IMR-90 (cell line): ENCODE measurements around the gene NUB1. TPM values are rescaled to one million over a fixed set of nuclear protein-coding genes. Genes with fewer than 3 reads are reported as not detected.

Source experiments
- ATAC-seq: fragments of 200-7000 bp; cut with Tn5 transposase; 2 replicates; pipeline ENCODE4 v1.9.1; 2020; ENCODE audit warnings: low read depth, mild to moderate bottlenecking, moderate library complexity
- BruUV-seq: library from RNA; stranded (reverse); fragments of 400-500 nt; replicated peaks from 2 replicates; lab custom pipeline; 2021; lab: Mats Ljungman, UMichigan
- CTCF ChIA-PET: fragments of 300-600 bp; formaldehyde crosslinking; extraction: SDS; loops from one replicate; lab custom pipeline; 2021; ENCODE audit warnings: antibody characterized with exemption; lab: Yijun Ruan, JAX
- POLR2A ChIA-PET: fragments of 300-600 bp; sonication (Branson Sonifier 250); formaldehyde crosslinking; loops from one replicate; lab custom pipeline; 2022; ENCODE audit warnings: antibody characterized with exemption; ENCODE audit not compliant: unreplicated experiment; lab: Charles Lee
- DNase-seq: peaks from one replicate; pipeline ENCODE4 v3.0.0; 2013
- H2AFZ ChIP-seq: replicated peaks from 2 replicates; pipeline ENCODE3; 2013; ENCODE audit warnings: low read length, mild to moderate bottlenecking; ENCODE audit not compliant: poor library complexity
- H2AK5ac ChIP-seq: 2 replicates; pipeline ENCODE4 v1.6.1; 2013; ENCODE audit warnings: low read depth, low read length, inconsistent platforms
- H2AK9ac ChIP-seq: replicated peaks from 2 replicates; pipeline ENCODE3; 2013; ENCODE audit warnings: mild to moderate bottlenecking, low read depth, low read length, moderate library complexity; ENCODE audit not compliant: poor library complexity
- H2BK120ac ChIP-seq: 2 replicates; pipeline ENCODE4 v1.6.1; 2013; ENCODE audit warnings: low read depth, low read length, inconsistent platforms
- H2BK15ac ChIP-seq: 3 replicates; pipeline ENCODE4 v1.6.1; 2013; ENCODE audit warnings: low read depth, low read length, inconsistent platforms
- H2BK20ac ChIP-seq: 2 replicates; pipeline ENCODE4 v1.6.1; 2013; ENCODE audit warnings: low read depth, mild to moderate bottlenecking, inconsistent platforms, low read length, moderate library complexity
- H2BK5ac ChIP-seq: 2 replicates; pipeline ENCODE4 v1.6.1; 2013; ENCODE audit warnings: mild to moderate bottlenecking, low read depth, low read length, inconsistent platforms; ENCODE audit not compliant: poor library complexity, severe bottlenecking
- H3K14ac ChIP-seq: replicated peaks from 2 replicates; pipeline ENCODE4 v1.6.1; 2013; ENCODE audit warnings: low read depth, low read length, inconsistent platforms
- H3K18ac ChIP-seq: 2 replicates; pipeline ENCODE4 v1.6.1; 2013; ENCODE audit warnings: low read depth, low read length, control low read depth
- H3K23ac ChIP-seq: 2 replicates; pipeline ENCODE4 v1.6.1; 2013; ENCODE audit warnings: low read depth, low read length, inconsistent platforms
- H3K27ac ChIP-seq: 2 replicates; pipeline ENCODE4 v1.5.1; 2013; ENCODE audit warnings: mild to moderate bottlenecking, control low read depth, low read length; ENCODE audit not compliant: insufficient read depth
- H3K27me3 ChIP-seq: 2 replicates; pipeline ENCODE4 v1.6.1; 2013; ENCODE audit warnings: low read length; ENCODE audit not compliant: control insufficient read depth, insufficient read depth
- H3K36me3 ChIP-seq: 2 replicates; pipeline ENCODE4 v1.6.1; 2013; ENCODE audit warnings: low read length, mixed read lengths; ENCODE audit not compliant: control insufficient read depth, insufficient read depth
- H3K4ac ChIP-seq: 2 replicates; pipeline ENCODE4 v1.6.1; 2013; ENCODE audit warnings: low read depth, low read length, inconsistent platforms
- H3K4me1 ChIP-seq: 2 replicates; pipeline ENCODE4 v1.6.1; 2013; ENCODE audit warnings: low read length, mixed read lengths; ENCODE audit not compliant: control insufficient read depth, insufficient read depth
- H3K4me2 ChIP-seq: 2 replicates; pipeline ENCODE4 v1.6.1; 2013; ENCODE audit warnings: low read depth, mild to moderate bottlenecking, control low read depth, low read length, moderate library complexity
- H3K4me3 ChIP-seq: 2 replicates; pipeline ENCODE4 v1.5.1; 2013; ENCODE audit warnings: low read depth, mild to moderate bottlenecking, control low read depth, low read length, moderate library complexity; ENCODE audit not compliant: insufficient read depth
- H3K56ac ChIP-seq: 2 replicates; pipeline ENCODE4 v1.6.1; 2013; ENCODE audit warnings: low read length, inconsistent platforms; ENCODE audit not compliant: insufficient read depth; ENCODE audit errors: extremely low read depth
- H3K79me1 ChIP-seq, 2 experiments: 2 replicates each; pipeline ENCODE4 v1.6.1; 2013; ENCODE audit warnings: low read length in 2 of 2, inconsistent platforms in 1 of 2, low read depth in 1 of 2
- H3K9ac ChIP-seq: 2 replicates; pipeline ENCODE4 v1.6.1; 2013; ENCODE audit warnings: low read depth, low read length, control low read depth
- H3K9me1 ChIP-seq: 2 replicates; pipeline ENCODE4 v1.6.1; 2013; ENCODE audit warnings: low read length, inconsistent platforms; ENCODE audit not compliant: insufficient read depth
- H3K9me3 ChIP-seq: 2 replicates; pipeline ENCODE4 v1.6.1; 2013; ENCODE audit warnings: low read length; ENCODE audit not compliant: control insufficient read depth, insufficient read depth
- H4K20me1 ChIP-seq: 2 replicates; pipeline ENCODE4 v1.6.1; 2013; ENCODE audit warnings: low read length, inconsistent platforms; ENCODE audit not compliant: insufficient read depth
- H4K5ac ChIP-seq: 2 replicates; pipeline ENCODE4 v1.6.1; 2013; ENCODE audit warnings: mild to moderate bottlenecking, low read depth, low read length, control low read depth
- H4K8ac ChIP-seq, 2 experiments: 2 replicates each; pipeline ENCODE4 v1.6.1; 2013; ENCODE audit warnings: low read depth in 2 of 2, low read length in 2 of 2, control low read depth in 1 of 2, inconsistent platforms in 1 of 2
- H4K91ac ChIP-seq: 2 replicates; pipeline ENCODE4 v1.6.1; 2013; ENCODE audit warnings: low read depth, low read length, inconsistent platforms; ENCODE audit not compliant: insufficient read depth
- BHLHE40 ChIP-seq: fragments of 150-350 bp; IDR thresholded peaks from 2 replicates; pipeline ENCODE4 v1.6.1; 2016; ENCODE audit warnings: mild to moderate bottlenecking, low read depth, low read length
- CEBPB ChIP-seq: IDR thresholded peaks from 2 replicates; pipeline ENCODE4 v1.6.1; 2012; ENCODE audit warnings: low read depth, low read length, improper control_type of control experiment
- CHD1 ChIP-seq: IDR thresholded peaks from 2 replicates; pipeline ENCODE4 v1.6.1; 2012; ENCODE audit warnings: low read depth, low read length, improper control_type of control experiment
- CTCF ChIP-seq: conservative IDR thresholded peaks from 2 replicates; pipeline ENCODE4 v1.5.1; 2012; ENCODE audit warnings: mild to moderate bottlenecking, low read depth, low read length, improper control_type of control experiment
- FOS ChIP-seq: fragments of 150-350 bp; IDR thresholded peaks from 2 replicates; pipeline ENCODE4 v1.6.1; 2016; ENCODE audit warnings: low read depth, low read length
- MXI1 ChIP-seq: IDR thresholded peaks from 2 replicates; pipeline ENCODE4 v1.6.1; 2012; ENCODE audit warnings: low read depth, mild to moderate bottlenecking, low read length, moderate library complexity, borderline replicate concordance
- NFE2L2 ChIP-seq: fragments of 150-350 bp; IDR thresholded peaks from 2 replicates; pipeline ENCODE4 v1.6.1; 2016; ENCODE audit warnings: low read depth, mild to moderate bottlenecking, low read length
- RAD21 ChIP-seq: IDR thresholded peaks from 2 replicates; pipeline ENCODE4 v1.6.1; 2012; ENCODE audit warnings: low read length, improper control_type of control experiment
- RCOR1 ChIP-seq: IDR thresholded peaks from 2 replicates; pipeline ENCODE4 v1.6.1; 2012; ENCODE audit warnings: mild to moderate bottlenecking, low read length, improper control_type of control experiment; ENCODE audit not compliant: insufficient replicate concordance
- SMC3 ChIP-seq: fragments of 150-350 bp; IDR thresholded peaks from 2 replicates; pipeline ENCODE4 v1.6.1; 2016; ENCODE audit warnings: low read depth, mild to moderate bottlenecking, antibody characterized with exemption, low read length, moderate library complexity
- WGBS, 2 experiments: methylation state at CpG; one replicate each; pipeline versions ENCODE4 v1.1.5 to v1.1.7; 2013; ENCODE audit warnings: missing lambda C conversion rate in 2 of 2; ENCODE audit not compliant: insufficient read length in 1 of 2; ENCODE audit errors: extremely low coverage in 2 of 2; 5-methylcytosine and 5-hydroxymethylcytosine counted together
- dilution Hi-C: fragments of 300-500 bp; cut with HindIII; formaldehyde crosslinking; loops from one replicate; pipeline ENCODE4 v1.14.3; 2018; ENCODE audit warnings: low sequenced_read_pairs; ENCODE audit not compliant: unreplicated experiment
- in situ Hi-C: fragments of 300-500 bp; cut with MboI; formaldehyde crosslinking; loops from 3 replicates; pipeline ENCODE4 v1.14.3; 2019; ENCODE audit warnings: low sequenced_read_pairs, inconsistent platforms, mixed read lengths
- intact Hi-C: fragments of 100-400 bp; cut with micrococcal nuclease; formaldehyde crosslinking; loops from 2 replicates; pipeline ENCODE4 v1.10.0; 2022
- polyA plus RNA-seq, 3 experiments: library from polyadenylated mRNA; depleted of rRNA; stranded (reverse); fragments of >200 nt; gene quantifications; 2 replicates each; pipeline ENCODE4 v1.2.3, GENCODE V29; 2012; ENCODE audit warnings: low replicate concordance in 1 of 3
- total RNA-seq: library from RNA; depleted of rRNA; stranded (reverse); fragments of >200 nt; gene quantifications from 2 replicates; pipeline ENCODE4 v1.2.3, GENCODE V29; 2012
- TF ChIP-seq, protein P1 (sequence below): fragments of 150-350 bp; IDR thresholded peaks from 2 replicates; pipeline ENCODE4 v1.6.1; 2017; ENCODE audit warnings: mild to moderate bottlenecking, antibody characterized with exemption, low read length, low read depth

NUB1 gene
- total and polyA plus RNA-seq, 2 of the 4 experiments (the other 2 are of a cell fraction) = 20.1 to 29.7 TPM

GRCh38 chr7:151400626-151401315, 59.2 kb downstream of the NUB1 start:
- Histone ChIP-seq H3K4me3 (no peak overlapping the region), H3K4me1 (peaks cover 5% of the 10 kb centered on the region; the same call in 1 of the 2 replicates), H2BK5ac (no peak overlapping the region), H2BK20ac (no peak overlapping the region), H3K79me1 (no peaks in the 10 kb centered on the region), H3K9ac (no peak overlapping the region), H4K20me1 (no peaks in the 10 kb centered on the region), H2AFZ (no peak overlapping the region), H2BK15ac (no peak overlapping the region), H4K5ac (no peak overlapping the region), H3K23ac (no peak overlapping the region), H3K27me3 (peaks cover 11% of the 10 kb centered on the region), H3K18ac (no peak overlapping the region), H3K4me2 (no peak overlapping the region), H2BK120ac (no peak overlapping the region), H2AK9ac (no peak overlapping the region), H3K9me1 (no peaks in the 10 kb centered on the region), H4K91ac (no peak overlapping the region), H4K8ac (no peak overlapping the region), H3K4ac (no peak overlapping the region), H3K36me3 (no peaks in the 10 kb centered on the region), H3K56ac (no peak overlapping the region), H3K14ac (no peak overlapping the region), H3K27ac (no peak overlapping the region), H2AK5ac (no peak overlapping the region), H3K9me3 (no peaks in the 10 kb centered on the region)
- dilution Hi-C loops (no loop called here), intact Hi-C loops (no loop called here), in situ Hi-C loops (no loop called here)
- ChIA-PET CTCF (no interaction called here), POLR2A (interaction anchor here (0.6 kb wide), 1 partner anchor 25 kb away, joined by 3 read pairs; no protein-coding TSS in a partner anchor)
- no TSS peak for BruUV-seq
- 86% methylated on average over 10 of the region's 14 CpGs; no CpG with 5 or more reads in 1 of the 2 experiments for WGBS, 2 experiments
- TF ChIP-seq NFE2L2 (no peak), RCOR1 (no peak), FOS (no peak), CTCF (no peak), SMC3 (no peak), MXI1 (no peak), CEBPB (no peak), RAD21 (no peak), CHD1 (no peak), BHLHE40 (no peak)
- TF ChIP-seq, protein P1, sequence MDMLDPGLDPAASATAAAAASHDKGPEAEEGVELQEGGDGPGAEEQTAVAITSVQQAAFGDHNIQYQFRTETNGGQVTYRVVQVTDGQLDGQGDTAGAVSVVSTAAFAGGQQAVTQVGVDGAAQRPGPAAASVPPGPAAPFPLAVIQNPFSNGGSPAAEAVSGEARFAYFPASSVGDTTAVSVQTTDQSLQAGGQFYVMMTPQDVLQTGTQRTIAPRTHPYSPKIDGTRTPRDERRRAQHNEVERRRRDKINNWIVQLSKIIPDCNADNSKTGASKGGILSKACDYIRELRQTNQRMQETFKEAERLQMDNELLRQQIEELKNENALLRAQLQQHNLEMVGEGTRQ = no peak
- no peak for ATAC-seq
- no peak for DNase-seq
